Erythroblast (primary cell): ENCODE results near the gene NAP1L1.

Source experiments
- GATA1 ChIP-seq: IDR thresholded peaks from 2 replicates; pipeline ENCODE4 v1.6.1; 2011; ENCODE audit warnings: low read depth, mild to moderate bottlenecking, control low read depth, low read length, moderate library complexity
- POLR2A ChIP-seq: IDR thresholded peaks from 2 replicates; pipeline ENCODE4 v1.6.1; 2011; ENCODE audit warnings: mild to moderate bottlenecking, low read length

- TF ChIP-seq POLR2A = no peak
- TF ChIP-seq GATA1 = no peak
Measured at GRCh38 chr12:76074701-76075336, 9.7 kb downstream of the NAP1L1 start.
